ENCODE measurements around the gene SAMHD1. TPM values are rescaled to one million over a fixed set of nuclear protein-coding genes. Genes with fewer than 3 reads are reported as not detected.
A peak's percentile ranks its signal among the peaks of the same experiment; 100 is the strongest.
"Not testable (repeated sequence)": the region's sequence is repeated elsewhere in the genome, so short reads cannot be mapped to it uniquely, and the experiment has no call there.

Gene SAMHD1
- total RNA-seq, 1 experiment from 2014 or later = 10.2 TPM

DNA sequence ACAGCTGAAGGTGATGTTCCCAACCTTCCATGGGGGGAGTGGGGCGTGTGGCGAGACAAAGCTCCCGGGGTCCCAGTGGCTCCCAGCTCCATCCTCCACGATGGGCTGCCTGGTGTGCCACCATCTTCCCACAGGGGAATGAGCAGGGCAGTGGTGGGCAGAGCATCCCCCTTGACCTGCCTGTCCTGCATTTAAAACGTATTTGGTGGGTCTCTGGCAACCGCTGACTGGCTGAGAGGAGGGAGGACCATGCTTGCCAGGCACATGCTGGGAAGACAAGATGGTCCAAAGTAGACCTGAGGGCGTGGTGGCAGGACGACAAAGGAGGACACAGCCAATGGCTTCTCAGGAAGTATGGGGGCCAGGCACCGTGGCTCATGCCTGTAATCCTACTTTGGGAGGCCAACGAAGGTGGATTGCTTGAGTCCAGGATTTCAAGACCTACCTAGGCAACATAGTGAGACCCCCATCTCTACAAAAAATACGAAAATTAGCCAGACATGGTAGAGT lies 70.7 kb downstream of the SAMHD1 start:
- Histone ChIP-seq H3K27me3 (ENCODE audit: control insufficient read depth, insufficient read depth, low read length) (no peaks in the 10 kb centered on the region), H3K36me3 (replicated peaks; ENCODE audit: control insufficient read depth, insufficient read depth, low read length) (no peaks in the 10 kb centered on the region), H3K4me3 (ENCODE audit: insufficient read depth, low read depth, low read length) (no peak overlapping the region)
- DNase-seq = no peak

DNA sequence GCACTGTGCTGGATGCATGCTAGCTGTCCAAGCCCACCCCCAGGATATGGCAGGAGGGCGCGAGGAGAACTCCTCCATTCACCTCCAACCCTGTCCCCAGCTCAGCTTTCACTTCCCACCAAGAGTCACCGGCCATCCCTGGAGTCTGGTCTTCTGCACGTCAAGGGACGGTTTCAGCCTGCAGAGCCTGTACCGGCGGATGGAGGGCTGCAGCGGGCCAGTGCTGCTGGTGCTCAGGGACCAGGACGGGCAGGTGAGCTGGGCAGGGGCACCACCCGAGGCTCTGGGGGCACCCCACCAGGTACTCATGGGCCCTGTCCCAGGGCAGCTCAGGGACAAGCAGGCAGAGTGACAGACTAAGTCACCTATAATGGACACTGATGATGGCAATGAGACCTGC lies 72.6 kb downstream of the SAMHD1 start:
- Histone ChIP-seq H3K27me3 (ENCODE audit: control insufficient read depth, insufficient read depth, low read length) (no peaks in the 10 kb centered on the region), H3K4me3 (ENCODE audit: insufficient read depth, low read depth, low read length) (no peak overlapping the region), H3K36me3 (replicated peaks; ENCODE audit: control insufficient read depth, insufficient read depth, low read length) (no peaks in the 10 kb centered on the region)
- DNase-seq = no peak

DNA sequence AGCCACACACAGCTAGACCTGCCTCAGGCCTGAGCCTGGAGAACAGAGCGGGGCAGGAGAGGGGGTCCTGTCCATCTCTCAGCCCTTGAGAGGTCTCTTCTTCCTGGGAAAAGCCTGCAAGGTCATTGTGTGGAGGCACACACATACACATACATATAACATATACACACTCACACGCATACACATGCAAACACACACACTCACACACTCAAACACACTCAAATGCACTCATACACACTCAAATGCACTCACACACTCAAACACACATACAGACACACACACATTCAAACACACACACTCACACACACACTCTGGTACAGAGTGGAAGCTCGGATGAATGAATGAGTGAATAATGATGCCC lies 75.1 kb downstream of the SAMHD1 start:
- Histone ChIP-seq H3K4me3 (ENCODE audit: insufficient read depth, low read depth, low read length) (no peak overlapping the region), H3K36me3 (replicated peaks; ENCODE audit: control insufficient read depth, insufficient read depth, low read length) (no peaks in the 10 kb centered on the region), H3K27me3 (ENCODE audit: control insufficient read depth, insufficient read depth, low read length) (no peaks in the 10 kb centered on the region)
- no peak for DNase-seq

DNA sequence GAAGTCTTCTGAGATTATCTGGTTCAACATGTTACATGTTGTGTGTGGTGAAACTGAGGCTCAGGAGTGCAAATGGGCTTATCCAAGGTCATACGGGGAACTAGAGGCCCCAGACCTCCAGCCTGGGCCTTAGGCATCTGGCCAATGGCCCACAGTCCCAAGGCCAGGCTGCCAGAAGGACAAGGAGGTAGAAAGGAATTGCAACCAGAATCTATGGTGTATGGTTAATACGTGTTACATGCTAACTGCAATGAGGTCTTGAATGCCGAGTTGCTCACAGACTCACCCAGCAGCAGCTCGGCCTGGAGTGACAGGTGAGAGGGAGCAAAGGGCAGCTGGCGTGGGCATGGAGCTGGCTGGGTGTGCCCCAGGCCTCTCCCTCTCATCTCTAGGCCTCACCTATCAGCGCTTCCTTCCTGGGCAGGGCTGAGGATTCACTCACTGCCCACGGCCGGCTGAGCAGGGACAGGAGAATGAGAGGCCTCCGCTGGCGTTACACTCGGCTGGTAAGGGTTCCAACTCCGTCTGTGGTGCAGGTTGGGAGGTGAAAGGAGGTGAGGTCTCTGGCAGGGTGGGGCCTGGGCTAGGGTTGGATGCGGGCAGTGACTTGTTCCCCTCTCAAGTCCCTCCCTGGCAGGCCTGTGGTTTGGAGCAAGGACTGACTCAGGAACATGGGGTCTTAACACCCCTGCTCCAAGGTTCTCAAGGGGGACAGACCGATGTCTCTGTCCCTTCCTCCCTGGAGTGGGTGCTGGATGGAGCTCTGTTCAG lies 75.6 kb downstream of the SAMHD1 start, which contains the start of gene TLDC2:
Gene TLDC2 (plus strand): TSS at position 437 of the 771 bp plus-strand sequence. CDS start 37 bp downstream, at position 474.
- Histone ChIP-seq H3K27me3 (ENCODE audit: control insufficient read depth, insufficient read depth, low read length) (no peaks in the 10 kb centered on the region), H3K36me3 (replicated peaks; ENCODE audit: control insufficient read depth, insufficient read depth, low read length) (no peaks in the 10 kb centered on the region), H3K4me3 (ENCODE audit: insufficient read depth, low read depth, low read length) (no peak within 1 kb of the TSS)
- no peak for DNase-seq

DNA sequence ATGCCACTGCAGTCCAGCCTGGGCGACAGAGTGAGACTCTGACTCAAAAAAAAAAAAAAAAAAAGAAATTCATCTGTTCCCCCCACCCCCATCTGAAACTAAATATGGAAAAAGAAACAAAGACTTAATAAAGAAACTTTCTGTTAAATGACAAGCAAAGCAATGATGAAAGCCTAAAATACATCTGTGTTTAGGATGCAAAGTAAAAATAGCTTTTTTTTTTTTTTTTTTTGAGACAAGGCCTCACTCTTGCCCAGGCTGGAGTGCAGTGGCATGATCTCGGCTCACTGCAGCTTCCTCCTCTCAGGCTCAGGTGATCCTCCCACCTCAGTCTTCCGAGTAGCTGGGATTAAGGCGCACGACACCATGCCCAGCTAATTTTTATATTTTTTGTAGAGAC lies 76.4 kb downstream of the SAMHD1 start:
- H3K4me3 ChIP-seq (ENCODE audit: insufficient read depth, low read depth, low read length); H3K36me3 ChIP-seq (replicated peaks; ENCODE audit: control insufficient read depth, insufficient read depth, low read length); H3K27me3 ChIP-seq (ENCODE audit: control insufficient read depth, insufficient read depth, low read length); DNase-seq: not testable (repeated sequence)

DNA sequence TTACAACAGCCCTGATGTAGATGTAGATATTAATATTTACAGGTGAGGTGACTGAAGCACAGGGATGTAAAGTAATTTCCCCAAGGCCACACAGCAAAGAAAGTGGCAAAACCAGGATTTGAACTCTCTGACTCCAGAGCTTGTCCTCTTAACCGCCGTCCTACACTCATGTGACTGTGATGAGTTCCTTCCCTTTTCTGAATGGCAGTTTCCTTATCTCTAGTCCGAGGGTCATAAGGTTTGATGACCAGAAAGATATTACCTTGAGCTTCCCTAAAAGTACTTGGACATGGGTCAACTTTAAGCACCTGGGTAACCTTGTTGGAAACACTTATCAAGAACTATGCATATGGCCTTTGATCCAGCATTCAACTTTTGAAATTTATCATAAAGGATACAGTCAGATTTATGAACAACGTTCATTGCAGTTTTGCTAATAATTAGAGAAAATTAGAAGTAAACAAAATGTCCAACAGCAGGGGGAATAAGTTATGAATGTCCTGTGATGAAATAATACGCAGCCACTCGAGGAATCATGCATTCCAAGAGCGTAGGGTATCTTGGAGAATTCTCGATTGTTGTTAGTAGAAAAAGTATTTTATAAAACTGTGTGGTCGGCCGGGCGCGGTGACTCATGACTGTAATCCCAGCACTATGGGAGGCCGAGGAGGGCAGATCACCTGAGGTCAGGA lies 77.9 kb downstream of the SAMHD1 start:
- Histone ChIP-seq H3K27me3 (ENCODE audit: control insufficient read depth, insufficient read depth, low read length) (no peaks in the 10 kb centered on the region), H3K36me3 (replicated peaks; ENCODE audit: control insufficient read depth, insufficient read depth, low read length) (no peaks in the 10 kb centered on the region), H3K4me3 (ENCODE audit: insufficient read depth, low read depth, low read length) (no peak overlapping the region)
- DNase-seq = no peak

DNA sequence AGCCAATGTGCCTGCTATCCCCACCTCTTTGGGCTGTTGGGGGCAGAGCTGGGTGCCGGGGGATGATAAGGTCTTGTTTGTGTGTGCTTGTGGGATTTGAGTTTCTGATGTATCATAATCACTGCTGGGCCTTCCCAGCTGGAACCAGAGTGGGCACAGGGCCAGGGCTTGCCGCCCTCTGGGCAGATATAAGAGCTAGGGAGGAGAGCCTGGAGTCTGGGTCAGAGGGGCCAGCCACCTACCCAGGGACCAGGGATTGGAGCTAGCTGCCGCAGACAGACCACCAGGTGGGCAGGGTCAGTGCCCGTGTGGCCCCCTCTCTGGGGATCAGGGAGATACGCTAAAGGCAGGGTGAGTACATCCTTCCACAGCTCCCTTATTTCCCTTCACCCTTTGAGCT lies 78.7 kb downstream of the SAMHD1 start:
- no peak for DNase-seq
- Histone ChIP-seq H3K4me3 (ENCODE audit: insufficient read depth, low read depth, low read length) (no peak overlapping the region), H3K27me3 (ENCODE audit: control insufficient read depth, insufficient read depth, low read length) (no peaks in the 10 kb centered on the region), H3K36me3 (replicated peaks; ENCODE audit: control insufficient read depth, insufficient read depth, low read length) (no peaks in the 10 kb centered on the region)

DNA sequence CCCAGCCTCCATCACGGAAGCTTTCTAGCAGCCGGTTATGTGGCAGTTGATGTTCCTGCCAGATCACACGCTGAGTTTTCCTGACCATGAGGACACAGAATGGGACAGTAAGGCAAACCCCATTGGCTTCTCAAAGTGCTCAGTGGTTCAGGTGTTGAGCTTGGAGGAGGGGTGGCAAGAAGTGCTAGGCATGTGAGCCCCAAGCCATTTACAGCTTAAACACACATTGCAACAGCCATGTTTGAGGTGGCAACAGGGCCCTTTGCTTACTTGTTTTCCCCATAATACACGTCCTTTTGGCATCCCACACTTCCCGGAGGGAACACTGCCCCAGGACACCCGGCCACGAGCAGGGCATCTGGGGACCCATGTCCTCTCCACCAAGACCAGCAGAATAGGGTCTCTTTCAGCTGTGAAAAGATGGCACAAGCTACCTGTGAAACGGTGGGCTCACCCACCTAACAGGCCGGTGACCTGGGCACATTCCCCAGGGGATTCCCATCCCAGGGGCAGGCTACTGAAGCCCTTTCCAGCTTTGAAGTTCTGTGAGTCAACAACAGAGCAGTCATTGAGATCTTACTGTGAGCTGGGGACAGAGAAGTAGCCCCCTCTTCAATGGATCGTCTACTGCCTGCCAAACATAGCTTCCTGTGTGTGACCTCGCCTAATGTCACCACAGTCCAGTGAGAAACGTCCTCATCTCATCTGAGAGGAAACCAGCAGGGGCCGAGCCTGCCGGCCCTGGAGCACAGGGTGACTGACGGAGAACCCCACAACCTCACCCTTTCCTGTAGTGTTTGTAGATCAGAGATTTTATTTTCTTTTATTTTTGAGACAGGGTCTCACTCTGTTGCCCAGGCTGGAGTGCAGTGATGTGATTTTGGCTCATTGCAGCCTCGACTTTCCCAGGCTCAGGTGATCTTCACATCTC lies 79.6 kb downstream of the SAMHD1 start:
- Histone ChIP-seq H3K4me3 (ENCODE audit: insufficient read depth, low read depth, low read length) (no peak overlapping the region), H3K27me3 (ENCODE audit: control insufficient read depth, insufficient read depth, low read length) (no peaks in the 10 kb centered on the region), H3K36me3 (replicated peaks; ENCODE audit: control insufficient read depth, insufficient read depth, low read length) (no peaks in the 10 kb centered on the region)
- no peak for DNase-seq

DNA sequence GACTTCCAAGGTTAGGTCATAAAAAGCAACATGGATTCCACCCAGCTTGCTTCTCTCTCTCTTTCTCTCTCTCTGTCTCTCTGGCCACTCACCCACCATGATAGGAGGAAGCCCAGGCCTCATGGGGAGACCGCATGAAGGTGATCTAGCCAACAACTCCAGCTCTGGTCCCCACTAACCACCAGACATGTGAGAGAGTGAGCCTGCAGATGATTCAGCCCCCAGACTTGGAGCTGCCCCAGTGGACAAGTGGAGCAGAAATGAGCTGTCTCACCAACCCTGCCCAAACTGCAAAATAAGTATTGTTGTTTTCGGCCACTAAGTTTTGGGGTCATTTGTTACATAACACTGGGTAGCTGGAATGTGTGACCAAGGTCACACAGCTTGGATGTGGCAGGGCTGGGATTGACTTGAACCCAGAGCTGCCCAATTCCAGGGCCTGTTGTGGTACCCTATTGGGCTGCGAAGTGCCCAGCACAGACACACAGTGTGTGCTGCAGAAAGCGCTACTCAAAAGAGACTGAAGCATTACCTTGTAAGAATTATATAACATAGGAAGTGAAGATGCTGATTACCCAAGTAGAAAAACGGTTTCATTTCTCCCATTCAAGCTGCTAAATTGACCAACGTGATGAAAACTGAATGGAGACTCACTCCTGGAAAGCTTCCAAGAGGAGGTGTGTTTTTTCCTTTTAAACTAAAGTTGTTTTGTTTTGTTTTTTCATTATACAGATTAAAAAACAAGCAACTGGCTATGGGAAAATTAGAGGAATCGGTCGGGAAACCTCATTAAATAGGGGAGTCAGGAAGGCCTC lies 84.6 kb downstream of the SAMHD1 start:
- DNase-seq = no peak
- H3K4me3 ChIP-seq (ENCODE audit: insufficient read depth, low read depth, low read length) = no peak overlapping the region
- H3K36me3 ChIP-seq (replicated peaks; ENCODE audit: control insufficient read depth, insufficient read depth, low read length) = no peaks in the 10 kb centered on the region
- H3K27me3 ChIP-seq (ENCODE audit: control insufficient read depth, insufficient read depth, low read length) = peaks cover 8% of the 10 kb centered on the region; the same call in 1 of the 2 replicates

DNA sequence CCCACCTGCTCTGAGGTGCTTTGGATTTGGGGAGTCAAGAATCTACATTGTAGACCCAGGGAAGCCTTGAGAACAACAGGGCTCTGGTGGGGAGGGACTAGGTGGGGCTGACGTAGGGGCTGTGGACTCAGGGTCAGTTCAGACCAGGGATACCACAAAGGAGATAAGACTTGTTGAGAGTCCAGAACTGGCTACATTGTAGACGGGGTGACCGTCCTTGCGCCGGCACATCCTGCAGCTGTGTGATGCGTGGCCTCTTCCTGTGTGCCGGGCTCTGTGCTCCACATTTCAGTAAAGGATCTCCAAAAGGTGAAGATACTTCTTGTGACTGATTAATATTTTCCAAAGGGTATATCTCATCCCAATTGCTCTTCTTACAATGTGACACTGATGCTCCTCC lies 85.3 kb downstream of the SAMHD1 start:
- Histone ChIP-seq H3K27me3 (ENCODE audit: control insufficient read depth, insufficient read depth, low read length) (peaks cover 8% of the 10 kb centered on the region; the same call in 1 of the 2 replicates), H3K36me3 (replicated peaks; ENCODE audit: control insufficient read depth, insufficient read depth, low read length) (no peaks in the 10 kb centered on the region), H3K4me3 (ENCODE audit: insufficient read depth, low read depth, low read length) (no peak overlapping the region)
- no peak for DNase-seq

DNA sequence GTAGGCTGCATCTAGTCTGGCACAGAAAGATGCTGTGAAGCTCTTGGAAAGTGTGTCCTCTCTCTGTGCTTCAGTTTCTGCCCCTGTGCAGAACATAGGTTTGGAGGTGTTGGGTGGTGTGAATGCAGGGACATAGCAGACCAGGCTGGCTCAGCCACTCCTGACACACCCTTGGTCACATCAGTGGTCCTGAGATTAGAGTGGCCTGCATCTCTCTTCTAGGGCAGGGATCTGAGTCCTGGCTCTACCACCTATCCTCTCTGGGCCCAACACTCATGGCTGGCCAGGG lies 85.7 kb downstream of the SAMHD1 start:
- DNase-seq = no peak
- Histone ChIP-seq H3K27me3 (ENCODE audit: control insufficient read depth, insufficient read depth, low read length) (peaks cover 8% of the 10 kb centered on the region; the same call in 1 of the 2 replicates), H3K4me3 (ENCODE audit: insufficient read depth, low read depth, low read length) (no peak overlapping the region), H3K36me3 (replicated peaks; ENCODE audit: control insufficient read depth, insufficient read depth, low read length) (no peaks in the 10 kb centered on the region)

DNA sequence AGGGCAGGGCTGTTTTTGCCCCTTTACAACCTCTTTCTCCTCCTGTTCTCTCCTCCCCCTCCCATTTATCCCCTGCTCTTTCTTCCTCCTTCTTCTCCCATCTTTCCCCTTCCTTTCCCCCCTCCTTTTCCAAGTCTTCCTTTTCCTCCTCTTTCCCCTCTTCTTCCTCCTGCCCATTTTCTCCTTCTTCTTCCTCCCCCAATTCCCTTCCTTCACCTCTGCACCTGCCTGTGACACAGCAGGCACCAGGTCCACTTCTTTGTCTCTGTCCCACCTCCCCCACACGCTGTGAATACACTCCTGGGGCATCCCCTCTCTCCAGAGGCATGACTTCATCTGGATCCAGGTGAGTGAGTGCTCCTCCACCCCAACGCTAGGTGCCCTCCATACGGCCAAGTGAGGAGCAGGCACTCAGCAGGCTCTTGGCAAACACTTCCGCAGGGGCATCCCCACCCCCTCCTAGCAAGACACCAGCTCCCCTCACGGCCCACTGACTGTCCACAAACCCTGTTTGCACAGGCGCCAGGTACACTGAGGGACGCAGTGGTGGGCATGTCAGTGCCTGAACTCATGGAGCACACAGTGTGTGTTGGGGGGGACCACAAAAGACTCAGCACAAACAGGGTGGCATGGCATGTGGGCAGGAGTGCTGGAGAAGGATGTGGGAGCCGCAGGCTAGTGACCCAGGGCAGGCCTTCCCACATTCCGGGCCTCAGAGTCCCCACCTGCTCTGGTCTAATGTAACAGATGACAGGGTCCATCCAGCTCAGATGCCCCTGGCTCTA lies 86.2 kb downstream of the SAMHD1 start:
- Histone ChIP-seq H3K4me3 (ENCODE audit: insufficient read depth, low read depth, low read length) (peak overlapping the region; percentile 66; the same call in 1 of the 2 replicates), H3K36me3 (replicated peaks; ENCODE audit: control insufficient read depth, insufficient read depth, low read length) (no peaks in the 10 kb centered on the region), H3K27me3 (ENCODE audit: control insufficient read depth, insufficient read depth, low read length) (peaks cover 8% of the 10 kb centered on the region; the same call in 1 of the 2 replicates)
- DNase-seq = peak; percentile 77

Measured in H7 (cell line).